Activated CD4-positive, CD25-positive, alpha-beta regulatory T cell (primary cell): ENCODE data around the gene NCKAP5.
"Not testable (repeated sequence)": the region's sequence is repeated elsewhere in the genome, so short reads cannot be mapped to it uniquely, and the experiment has no call there.

Experiments used
- DNase-seq, 4 experiments: peaks; one replicate each; lab custom pipeline; 2025; lab: John Stamatoyannopoulos, UW

NCKAP5 gene

GRCh38 chr2:133266041-133266925 is 302.0 kb downstream of the NCKAP5 start:
- DNase-seq, result no peak

GRCh38 chr2:133265432-133265949 is 302.8 kb downstream of the NCKAP5 start:
- DNase-seq, result no peak

- no peak for DNase-seq
Measured at GRCh38 chr2:133264989-133265401, 303.3 kb downstream of the NCKAP5 start.

- no peak for DNase-seq
Measured at GRCh38 chr2:133262893-133263292, 305.4 kb downstream of the NCKAP5 start.

GRCh38 chr2:133255360-133255759 is 312.9 kb downstream of the NCKAP5 start:
- no peak for DNase-seq

- no peak for DNase-seq
Measured at GRCh38 chr2:133253793-133254192, 314.5 kb downstream of the NCKAP5 start.

GRCh38 chr2:133252780-133253355 is 315.4 kb downstream of the NCKAP5 start:
- DNase-seq, result no peak

GRCh38 chr2:133249362-133249761 is 318.9 kb downstream of the NCKAP5 start:
- DNase-seq, result no peak

- DNase-seq, result no peak
Measured at GRCh38 chr2:133248264-133248663, 320.0 kb downstream of the NCKAP5 start.

- DNase-seq, result no peak
Measured at GRCh38 chr2:133247631-133248030, 320.6 kb downstream of the NCKAP5 start.

- DNase-seq, result no peak
Measured at GRCh38 chr2:133241224-133241571, 327.1 kb downstream of the NCKAP5 start.

GRCh38 chr2:133240491-133241223 is 327.6 kb downstream of the NCKAP5 start:
- no peak for DNase-seq

GRCh38 chr2:133235968-133236367 is 332.3 kb downstream of the NCKAP5 start:
- DNase-seq, result no peak

- no peak for DNase-seq
Measured at GRCh38 chr2:133232556-133232955, 335.7 kb downstream of the NCKAP5 start.

- DNase-seq, result no peak
Measured at GRCh38 chr2:133231264-133231663, 337.0 kb downstream of the NCKAP5 start.

GRCh38 chr2:133229974-133230373 is 338.3 kb downstream of the NCKAP5 start:
- no peak for DNase-seq

GRCh38 chr2:133223226-133223625 is 345.0 kb downstream of the NCKAP5 start:
- no peak for DNase-seq

- no peak for DNase-seq
Measured at GRCh38 chr2:133221398-133221797, 346.9 kb downstream of the NCKAP5 start.

- DNase-seq, result no peak
Measured at GRCh38 chr2:133218204-133218603, 350.1 kb downstream of the NCKAP5 start.

- no peak for DNase-seq
Measured at GRCh38 chr2:133215477-133215876, 352.8 kb downstream of the NCKAP5 start.

GRCh38 chr2:133213651-133214050 is 354.6 kb downstream of the NCKAP5 start:
- no peak for DNase-seq

- DNase-seq, result no peak
Measured at GRCh38 chr2:133209325-133209724, 358.9 kb downstream of the NCKAP5 start.

GRCh38 chr2:133206666-133207065 is 361.6 kb downstream of the NCKAP5 start:
- DNase-seq, result not testable (repeated sequence)
